Mucosa of descending colon (tissue), 3 donors: ENCODE data around the gene MRPS6. TPM values are rescaled to one million over a fixed set of nuclear protein-coding genes. Genes with fewer than 3 reads are reported as not detected.

Experiments used
- ATAC-seq: fragments of 200-7000 bp; cut with Tn5 transposase; one replicate; pipeline ENCODE4 v1.9.1; 2020; ENCODE audit warnings: mild to moderate bottlenecking, moderate library complexity
- DNase-seq, 3 donors: peaks; one replicate each; pipeline ENCODE4 v3.0.0-alpha.2; 2020
- H3K36me3 ChIP-seq: fragments of 200-600 bp; one replicate; pipeline ENCODE4 v1.8.0; 2021; ENCODE audit warnings: low read depth, mild to moderate bottlenecking
- H3K4me1 ChIP-seq: fragments of 200-600 bp; one replicate; pipeline ENCODE4 v1.8.0; 2021; ENCODE audit warnings: low read depth, mild to moderate bottlenecking
- H3K4me3 ChIP-seq: fragments of 200-600 bp; one replicate; pipeline ENCODE4 v1.8.0; 2021; ENCODE audit warnings: mild to moderate bottlenecking
- H3K9me3 ChIP-seq: fragments of 200-600 bp; one replicate; pipeline ENCODE4 v1.8.0; 2021; ENCODE audit warnings: mild to moderate bottlenecking
- intact Hi-C, 2 donors: fragments of 100-400 bp; cut with DNase I in 1 of 2; cut with micrococcal nuclease in 1 of 2; formaldehyde crosslinking; loops; one replicate each; pipeline versions ENCODE4 v1.11.0 to v1.11.1; 2022; cut with DNase I, micrococcal nuclease
- total RNA-seq, 3 donors: library from RNA; stranded (reverse); fragmentation: NEBNext Ultra II Directional in 2 of 3; extraction: Animal tissue kit (Norgen Biotek cat#: 25700) in 2 of 3; gene quantifications; one replicate each; pipeline versions ENCODE4 v1.2.1 to v1.2.4, GENCODE V29; 2021 to 2023
- TF ChIP-seq, protein P1 (sequence below): fragments of 200-600 bp; IDR thresholded peaks from one replicate; pipeline ENCODE4 v1.8.0; 2022; ENCODE audit warnings: antibody characterized with exemption, mild to moderate bottlenecking
- donor health status: DM: no; HTN: no; CAD: no; lungs with moderate emphysema.
- donor health status: DM: no; HTN: no; CAD: no.
- donor health status: DM: no; HTN: yes; CAD: no.

MRPS6 gene
- total RNA-seq, 3 donors from 2014 or later, result 38.7 to 102 (median 42.6) TPM

GRCh38 chr21:34072145-34073031 is 990 bp upstream of the MRPS6 start:
- peak overlapping the region; percentile 13 for H3K4me3 ChIP-seq
- peak in 1 of 3 donors; percentile 30 for DNase-seq
- H3K9me3 ChIP-seq, result no peaks in the 10 kb centered on the region
- ATAC-seq, result peak; percentile 18
- intact Hi-C loops, result loop anchor here in 1 of 2 donors (10.0 kb wide), 1 partner anchor 132 kb away; no protein-coding TSS in a partner anchor
- no peaks in the 10 kb centered on the region for H3K36me3 ChIP-seq
- peaks cover 19% of the 10 kb centered on the region for H3K4me1 ChIP-seq
- TF ChIP-seq, protein P1, sequence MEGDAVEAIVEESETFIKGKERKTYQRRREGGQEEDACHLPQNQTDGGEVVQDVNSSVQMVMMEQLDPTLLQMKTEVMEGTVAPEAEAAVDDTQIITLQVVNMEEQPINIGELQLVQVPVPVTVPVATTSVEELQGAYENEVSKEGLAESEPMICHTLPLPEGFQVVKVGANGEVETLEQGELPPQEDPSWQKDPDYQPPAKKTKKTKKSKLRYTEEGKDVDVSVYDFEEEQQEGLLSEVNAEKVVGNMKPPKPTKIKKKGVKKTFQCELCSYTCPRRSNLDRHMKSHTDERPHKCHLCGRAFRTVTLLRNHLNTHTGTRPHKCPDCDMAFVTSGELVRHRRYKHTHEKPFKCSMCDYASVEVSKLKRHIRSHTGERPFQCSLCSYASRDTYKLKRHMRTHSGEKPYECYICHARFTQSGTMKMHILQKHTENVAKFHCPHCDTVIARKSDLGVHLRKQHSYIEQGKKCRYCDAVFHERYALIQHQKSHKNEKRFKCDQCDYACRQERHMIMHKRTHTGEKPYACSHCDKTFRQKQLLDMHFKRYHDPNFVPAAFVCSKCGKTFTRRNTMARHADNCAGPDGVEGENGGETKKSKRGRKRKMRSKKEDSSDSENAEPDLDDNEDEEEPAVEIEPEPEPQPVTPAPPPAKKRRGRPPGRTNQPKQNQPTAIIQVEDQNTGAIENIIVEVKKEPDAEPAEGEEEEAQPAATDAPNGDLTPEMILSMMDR, result no peak

DNA sequence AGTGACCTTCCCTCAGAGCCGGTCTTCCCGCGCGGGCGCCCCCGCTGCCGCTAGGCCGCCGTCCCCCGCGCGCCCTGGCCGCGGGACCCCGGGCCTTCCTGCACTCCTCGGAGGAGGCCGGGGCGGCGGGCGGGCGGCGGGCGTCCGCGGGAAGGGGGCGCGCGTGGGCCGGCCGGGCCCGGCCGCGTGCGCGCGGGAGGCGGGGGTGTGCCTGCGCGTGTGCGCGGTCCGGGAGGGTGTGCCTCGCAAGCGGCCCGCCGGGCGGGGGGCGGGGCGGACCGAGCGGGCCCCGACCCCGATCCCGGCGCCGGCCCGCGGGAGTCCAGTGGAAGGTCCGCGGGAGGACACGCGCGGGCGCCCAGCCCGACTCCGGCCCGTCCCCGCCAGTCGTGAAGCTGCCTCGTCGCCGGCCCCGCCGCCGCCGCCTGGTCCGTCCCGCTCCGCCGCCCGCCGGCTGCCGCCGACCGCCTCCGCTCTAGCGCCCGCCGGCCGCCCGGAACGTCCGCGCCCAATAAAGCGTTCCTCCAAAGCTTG is 438 bp downstream of the MRPS6 start:
- TF ChIP-seq, protein P1, result no peak
- peak overlapping the region; percentile 58 for H3K4me3 ChIP-seq
- ATAC-seq (peak; percentile 56), DNase-seq (peak in 1 of 3 donors; percentile 45)
- no peaks in the 10 kb centered on the region for H3K36me3 ChIP-seq
- H3K9me3 ChIP-seq, result no peaks in the 10 kb centered on the region
- intact Hi-C loops, result loop anchor here in 1 of 2 donors (10.0 kb wide), 1 partner anchor 131 kb away; no protein-coding TSS in a partner anchor
- peaks cover 32% of the 10 kb centered on the region for H3K4me1 ChIP-seq

- ATAC-seq (no peak), DNase-seq (peak in 2 of 3 donors; percentile 33 to 53)
- TF ChIP-seq, protein P1, result no peak
- H3K36me3 ChIP-seq, result no peaks in the 10 kb centered on the region
- H3K4me1 ChIP-seq, result peaks cover 39% of the 10 kb centered on the region
- intact Hi-C loops, result loop anchor here in 1 of 2 donors (10.0 kb wide), 1 partner anchor 130 kb away; no protein-coding TSS in a partner anchor
- H3K4me3 ChIP-seq, result peak overlapping the region; percentile 58
- no peaks in the 10 kb centered on the region for H3K9me3 ChIP-seq
Observed at GRCh38 chr21:34074283-34075090, 1.1 kb downstream of the MRPS6 start.

DNA sequence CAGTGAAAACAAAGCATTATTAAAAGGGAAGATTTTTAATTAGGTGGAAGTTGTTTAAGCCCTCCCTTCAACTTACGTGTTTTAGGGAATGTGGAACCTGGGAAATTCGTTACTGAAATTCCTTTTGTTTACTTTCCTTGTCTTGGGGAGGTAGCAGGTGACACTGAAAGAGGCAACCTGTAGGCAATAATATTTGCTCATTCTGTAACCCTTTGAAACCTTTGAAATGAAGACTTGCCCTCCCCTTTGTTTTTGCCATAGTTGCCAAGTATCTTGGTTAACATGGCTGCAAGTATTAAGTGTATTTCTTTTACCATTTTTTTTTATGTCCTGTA is 1.7 kb downstream of the MRPS6 start:
- no peak for ATAC-seq
- intact Hi-C loops, result loop anchor here in 1 of 2 donors (10.0 kb wide), 1 partner anchor 130 kb away; no protein-coding TSS in a partner anchor
- Histone ChIP-seq H3K36me3 (no peaks in the 10 kb centered on the region), H3K9me3 (no peaks in the 10 kb centered on the region), H3K4me1 (peaks cover 45% of the 10 kb centered on the region), H3K4me3 (no peak overlapping the region)
- TF ChIP-seq, protein P1, result no peak
- DNase-seq, result no peak
